ENCODE results near the gene JARID2. TPM values are rescaled to one million over a fixed set of nuclear protein-coding genes. Genes with fewer than 3 reads are reported as not detected.

The JARID2 gene
- total and polyA plus RNA-seq, 2 of the 13 experiments (the other 11 are each of a cell fraction or from before 2014, with no cell fraction given), result 7.5 to 10.3 TPM

GRCh38 chr6:15431762-15432483, 186.1 kb downstream of the JARID2 start (continued):
- TF ChIP-seq KDM3A (CRISPR knock-in tag; IDR thresholded peaks at IDR 0.05; ENCODE audit: low read depth) (no peak), POLR2G (IDR thresholded peaks at IDR 0.05; ENCODE audit: low read depth, low read length) (no peak), SOX5 (CRISPR knock-in tag; IDR thresholded peaks at IDR 0.05; ENCODE audit: borderline replicate concordance) (peak; percentile 10; the same call in 1 of the 2 replicates), CAMTA2 (CRISPR knock-in tag; IDR thresholded peaks at IDR 0.05; ENCODE audit: borderline replicate concordance) (no peak), GLI4 (CRISPR knock-in tag; IDR thresholded peaks at IDR 0.05; ENCODE audit: borderline replicate concordance) (no peak), ZNF713 (CRISPR knock-in tag; IDR thresholded peaks at IDR 0.05) (no peak), ZNF263 (CRISPR knock-in tag; IDR thresholded peaks at IDR 0.05) (peak; percentile 98), ZNF646 (CRISPR knock-in tag; IDR thresholded peaks at IDR 0.05) (no peak), MLLT10 (CRISPR knock-in tag; IDR thresholded peaks at IDR 0.05) (no peak), SETDB1 (CRISPR knock-in tag; IDR thresholded peaks at IDR 0.05; ENCODE audit: borderline replicate concordance) (no peak), ZNF83 (CRISPR knock-in tag; IDR thresholded peaks at IDR 0.05; ENCODE audit: borderline replicate concordance) (no peak), CBX5 (CRISPR knock-in tag; IDR thresholded peaks at IDR 0.05; ENCODE audit: borderline replicate concordance) (peak; percentile 33; the same call in 1 of the 2 replicates), SSRP1 (CRISPR knock-in tag; IDR thresholded peaks at IDR 0.05) (peak; percentile 71; the same call in 1 of the 2 replicates), ZNF235 (CRISPR knock-in tag; IDR thresholded peaks at IDR 0.05; ENCODE audit: borderline replicate concordance) (no peak), AKAP8 (CRISPR knock-in tag; IDR thresholded peaks at IDR 0.05) (no peak), DRAP1 (CRISPR knock-in tag; IDR thresholded peaks at IDR 0.05) (no peak), BCL6 (CRISPR knock-in tag; IDR thresholded peaks at IDR 0.05) (0 out of 2 replicates have a peak, but pooled peaks have one; percentile 45)
- TF ChIP-seq, protein P1, sequence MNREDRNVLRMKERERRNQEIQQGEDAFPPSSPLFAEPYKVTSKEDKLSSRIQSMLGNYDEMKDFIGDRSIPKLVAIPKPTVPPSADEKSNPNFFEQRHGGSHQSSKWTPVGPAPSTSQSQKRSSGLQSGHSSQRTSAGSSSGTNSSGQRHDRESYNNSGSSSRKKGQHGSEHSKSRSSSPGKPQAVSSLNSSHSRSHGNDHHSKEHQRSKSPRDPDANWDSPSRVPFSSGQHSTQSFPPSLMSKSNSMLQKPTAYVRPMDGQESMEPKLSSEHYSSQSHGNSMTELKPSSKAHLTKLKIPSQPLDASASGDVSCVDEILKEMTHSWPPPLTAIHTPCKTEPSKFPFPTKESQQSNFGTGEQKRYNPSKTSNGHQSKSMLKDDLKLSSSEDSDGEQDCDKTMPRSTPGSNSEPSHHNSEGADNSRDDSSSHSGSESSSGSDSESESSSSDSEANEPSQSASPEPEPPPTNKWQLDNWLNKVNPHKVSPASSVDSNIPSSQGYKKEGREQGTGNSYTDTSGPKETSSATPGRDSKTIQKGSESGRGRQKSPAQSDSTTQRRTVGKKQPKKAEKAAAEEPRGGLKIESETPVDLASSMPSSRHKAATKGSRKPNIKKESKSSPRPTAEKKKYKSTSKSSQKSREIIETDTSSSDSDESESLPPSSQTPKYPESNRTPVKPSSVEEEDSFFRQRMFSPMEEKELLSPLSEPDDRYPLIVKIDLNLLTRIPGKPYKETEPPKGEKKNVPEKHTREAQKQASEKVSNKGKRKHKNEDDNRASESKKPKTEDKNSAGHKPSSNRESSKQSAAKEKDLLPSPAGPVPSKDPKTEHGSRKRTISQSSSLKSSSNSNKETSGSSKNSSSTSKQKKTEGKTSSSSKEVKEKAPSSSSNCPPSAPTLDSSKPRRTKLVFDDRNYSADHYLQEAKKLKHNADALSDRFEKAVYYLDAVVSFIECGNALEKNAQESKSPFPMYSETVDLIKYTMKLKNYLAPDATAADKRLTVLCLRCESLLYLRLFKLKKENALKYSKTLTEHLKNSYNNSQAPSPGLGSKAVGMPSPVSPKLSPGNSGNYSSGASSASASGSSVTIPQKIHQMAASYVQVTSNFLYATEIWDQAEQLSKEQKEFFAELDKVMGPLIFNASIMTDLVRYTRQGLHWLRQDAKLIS (CRISPR knock-in tag; IDR thresholded peaks at IDR 0.05), result no peak
- TF ChIP-seq, protein P2, sequence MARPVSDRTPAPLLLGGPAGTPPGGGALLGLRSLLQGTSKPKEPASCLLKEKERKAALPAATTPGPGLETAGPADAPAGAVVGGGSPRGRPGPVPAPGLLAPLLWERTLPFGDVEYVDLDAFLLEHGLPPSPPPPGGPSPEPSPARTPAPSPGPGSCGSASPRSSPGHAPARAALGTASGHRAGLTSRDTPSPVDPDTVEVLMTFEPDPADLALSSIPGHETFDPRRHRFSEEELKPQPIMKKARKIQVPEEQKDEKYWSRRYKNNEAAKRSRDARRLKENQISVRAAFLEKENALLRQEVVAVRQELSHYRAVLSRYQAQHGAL (CRISPR knock-in tag; IDR thresholded peaks at IDR 0.05; ENCODE audit: not compliant biosample characterization), result no peak

Measured in HepG2 (cell line).